MCF 10A (cell line): ENCODE data around the gene INF2. TPM values are rescaled to one million over a fixed set of nuclear protein-coding genes. Genes with fewer than 3 reads are reported as not detected.

Experiments
- BruUV-seq: library from RNA; stranded (reverse); fragments of 400-500 nt; replicated peaks from 2 replicates; lab custom pipeline; 2021; lab: Mats Ljungman, UMichigan
- CTCF ChIA-PET: fragments of 300-600 bp; sonication (Branson Sonifier 250); formaldehyde crosslinking; extraction: SDS; loops from one replicate; lab custom pipeline; 2021; ENCODE audit warnings: antibody characterized with exemption, inconsistent platforms; lab: Yijun Ruan, JAX
- POLR2A ChIA-PET: fragments of 300-600, 350-650 bp; sonication (Branson Sonifier 250); formaldehyde crosslinking; extraction: SDS; loops from one replicate; lab custom pipeline; 2020; ENCODE audit warnings: antibody characterized with exemption, inconsistent platforms; lab: Yijun Ruan, JAX
- DNase-seq: peaks from one replicate; pipeline ENCODE4 v3.0.0-alpha.2; 2018; ENCODE audit not compliant: unreplicated experiment
- H3K27ac Mint-ChIP-seq: one replicate; pipeline ENCODE4 v1.8.0; 2022; ENCODE audit warnings: mild to moderate bottlenecking, low read depth, mixed read lengths; ENCODE audit not compliant: unreplicated experiment
- H3K27me3 Mint-ChIP-seq: one replicate; pipeline ENCODE4 v1.8.0; 2022; ENCODE audit warnings: mixed read lengths; ENCODE audit not compliant: insufficient read depth, unreplicated experiment
- H3K36me3 Mint-ChIP-seq: one replicate; pipeline ENCODE4 v1.8.0; 2022; ENCODE audit warnings: mild to moderate bottlenecking, moderate library complexity, mixed read lengths; ENCODE audit not compliant: insufficient read depth, unreplicated experiment
- H3K4me1 Mint-ChIP-seq: one replicate; pipeline ENCODE4 v1.8.0; 2022; ENCODE audit warnings: mixed read lengths; ENCODE audit not compliant: insufficient read depth, unreplicated experiment
- H3K4me3 Mint-ChIP-seq: one replicate; pipeline ENCODE4 v1.8.0; 2022; ENCODE audit warnings: mild to moderate bottlenecking, moderate library complexity, mixed read lengths; ENCODE audit not compliant: unreplicated experiment
- H3K9me3 Mint-ChIP-seq: one replicate; pipeline ENCODE4 v1.8.0; 2022; ENCODE audit warnings: mixed read lengths; ENCODE audit not compliant: unreplicated experiment
- intact Hi-C: fragments of 100-400 bp; cut with micrococcal nuclease; formaldehyde crosslinking; loops from 2 replicates; pipeline ENCODE4 v1.14.1; 2022
- total RNA-seq: library from RNA; stranded (reverse); gene quantifications from 2 replicates; pipeline ENCODE4 v1.2.3, GENCODE V29; 2022
- TF ChIP-seq, protein P1 (sequence below): fragments of 200-600 bp; IDR thresholded peaks from one replicate; pipeline ENCODE4 v1.8.0; 2022; ENCODE audit warnings: antibody characterized with exemption, mild to moderate bottlenecking; ENCODE audit not compliant: unreplicated experiment

Gene INF2
- total RNA-seq, 1 experiment from 2014 or later: 102 TPM

DNA sequence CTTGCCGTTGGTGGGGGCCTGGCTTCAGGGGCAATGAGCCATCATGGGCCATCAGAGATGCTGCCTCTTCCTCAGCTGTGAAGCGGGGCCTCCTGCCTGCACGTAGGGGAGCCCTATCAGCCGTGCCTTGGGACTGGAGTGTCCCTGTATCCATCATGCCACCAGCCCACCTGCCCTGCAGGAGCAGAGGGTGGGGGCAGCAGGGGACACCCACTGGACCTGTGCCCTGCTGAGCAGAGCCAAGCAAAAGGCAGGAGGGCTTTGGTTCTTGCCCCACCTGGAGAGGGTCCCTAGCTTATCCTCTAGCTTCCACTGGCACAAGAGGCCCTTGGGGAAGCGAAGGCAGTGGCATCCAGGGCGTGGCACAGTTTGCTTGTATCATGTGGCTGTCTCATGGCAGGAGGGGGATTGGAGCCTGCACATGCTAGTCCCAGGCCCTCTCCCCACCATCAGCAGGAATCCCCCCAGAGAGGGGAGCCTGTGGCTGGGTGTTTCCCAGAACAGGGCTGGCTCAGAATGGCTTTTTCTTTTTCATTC lies 44.7 kb downstream of the INF2 start:
- POLR2A ChIA-PET: interaction anchor here (4.7 kb wide), 1 partner anchor 14 kb away, joined by 24 read pairs; no protein-coding TSS in a partner anchor
- H3K9me3 Mint-ChIP-seq: no peaks in the 10 kb centered on the region
- H3K4me1 Mint-ChIP-seq: peaks cover 21% of the 10 kb centered on the region
- intact Hi-C loops: no loop called here
- H3K4me3 Mint-ChIP-seq: no peak overlapping the region
- H3K36me3 Mint-ChIP-seq: peaks cover under 1% of the 10 kb centered on the region
- TF ChIP-seq, protein P1, sequence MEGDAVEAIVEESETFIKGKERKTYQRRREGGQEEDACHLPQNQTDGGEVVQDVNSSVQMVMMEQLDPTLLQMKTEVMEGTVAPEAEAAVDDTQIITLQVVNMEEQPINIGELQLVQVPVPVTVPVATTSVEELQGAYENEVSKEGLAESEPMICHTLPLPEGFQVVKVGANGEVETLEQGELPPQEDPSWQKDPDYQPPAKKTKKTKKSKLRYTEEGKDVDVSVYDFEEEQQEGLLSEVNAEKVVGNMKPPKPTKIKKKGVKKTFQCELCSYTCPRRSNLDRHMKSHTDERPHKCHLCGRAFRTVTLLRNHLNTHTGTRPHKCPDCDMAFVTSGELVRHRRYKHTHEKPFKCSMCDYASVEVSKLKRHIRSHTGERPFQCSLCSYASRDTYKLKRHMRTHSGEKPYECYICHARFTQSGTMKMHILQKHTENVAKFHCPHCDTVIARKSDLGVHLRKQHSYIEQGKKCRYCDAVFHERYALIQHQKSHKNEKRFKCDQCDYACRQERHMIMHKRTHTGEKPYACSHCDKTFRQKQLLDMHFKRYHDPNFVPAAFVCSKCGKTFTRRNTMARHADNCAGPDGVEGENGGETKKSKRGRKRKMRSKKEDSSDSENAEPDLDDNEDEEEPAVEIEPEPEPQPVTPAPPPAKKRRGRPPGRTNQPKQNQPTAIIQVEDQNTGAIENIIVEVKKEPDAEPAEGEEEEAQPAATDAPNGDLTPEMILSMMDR: no peak
- CTCF ChIA-PET: interaction anchor here (0.6 to 5.9 kb wide), 2 partner anchors 10 to 137 kb away, joined by 3 to 36 read pairs; partner anchors contain the start of gene ADSS1
- no peak overlapping the region for H3K27ac Mint-ChIP-seq
- BruUV-seq: no TSS peak
- DNase-seq: no peak
- no peaks in the 10 kb centered on the region for H3K27me3 Mint-ChIP-seq

DNA sequence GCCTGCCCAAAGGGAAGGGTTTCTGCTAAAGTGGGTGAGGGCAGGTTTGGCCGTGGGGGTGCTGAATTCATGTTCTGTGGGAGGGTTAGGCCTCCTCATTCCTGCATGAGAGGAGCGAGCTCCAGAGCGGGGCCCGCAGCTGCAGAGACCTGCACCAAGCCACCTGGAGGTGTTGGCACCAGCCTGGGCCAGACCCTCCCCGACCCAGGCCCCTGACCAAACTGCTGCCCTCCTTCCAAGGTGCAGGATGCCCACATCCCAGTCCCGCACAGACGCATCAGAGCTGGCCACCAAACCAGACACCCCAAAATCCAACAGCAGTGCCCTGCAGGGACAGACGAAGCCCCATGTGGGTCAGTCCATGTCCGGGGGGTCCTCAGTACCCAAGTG lies 45.2 kb downstream of the INF2 start:
- Mint-ChIP-seq H3K9me3 (no peaks in the 10 kb centered on the region), H3K27me3 (no peaks in the 10 kb centered on the region), H3K4me1 (peaks cover 21% of the 10 kb centered on the region), H3K27ac (no peak overlapping the region), H3K4me3 (no peak overlapping the region), H3K36me3 (no peaks in the 10 kb centered on the region)
- ChIA-PET POLR2A (interaction anchor here (0.7 to 4.7 kb wide), 2 partner anchors 10 to 13 kb away, joined by 3 to 24 read pairs; no protein-coding TSS in a partner anchor), CTCF (interaction anchor here (0.8 to 5.9 kb wide), 2 partner anchors 10 to 16 kb away, joined by 4 to 36 read pairs; partner anchors contain the start of gene ADSS1)
- no TSS peak for BruUV-seq
- no peak for DNase-seq
- intact Hi-C loops: no loop called here
- TF ChIP-seq, protein P1: no peak

DNA sequence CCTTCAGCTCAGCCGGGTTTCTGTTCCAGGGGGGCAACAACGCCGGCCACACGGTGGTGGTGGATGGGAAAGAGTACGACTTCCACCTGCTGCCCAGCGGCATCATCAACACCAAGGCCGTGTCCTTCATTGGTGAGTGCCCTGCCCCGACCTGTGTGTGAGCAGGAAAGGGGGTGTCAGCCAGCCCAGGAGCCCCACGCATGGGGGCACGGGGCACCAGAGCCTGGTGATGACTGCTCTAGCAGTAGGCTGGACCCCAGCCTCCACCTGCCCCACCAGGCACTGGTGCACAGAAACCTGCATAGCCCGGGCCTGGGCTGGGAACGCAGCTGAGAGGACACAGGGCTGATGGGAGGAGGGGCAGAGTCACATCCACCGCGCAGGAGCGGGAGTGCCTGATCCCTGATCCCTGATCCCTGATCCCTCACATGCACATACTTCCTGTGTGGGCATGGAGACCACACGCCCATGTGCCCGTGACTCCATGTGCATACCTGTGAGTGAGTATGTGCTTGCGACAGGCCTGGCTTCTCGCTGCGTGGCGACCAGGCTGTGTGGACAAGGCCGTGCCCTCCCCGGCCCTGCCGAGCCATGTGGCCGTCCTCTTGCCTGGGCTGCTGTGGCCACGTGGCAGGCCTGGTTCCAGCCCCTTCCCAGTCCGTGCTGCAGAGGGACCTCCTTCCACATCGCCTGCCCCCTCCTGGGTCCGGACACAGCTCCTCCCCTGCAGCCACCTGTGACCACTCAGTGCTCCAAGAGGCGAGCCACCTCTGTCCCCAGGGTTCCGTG lies 45.8 kb downstream of the INF2 start:
- peaks cover 21% of the 10 kb centered on the region for H3K4me1 Mint-ChIP-seq
- BruUV-seq: no TSS peak
- ChIA-PET CTCF (interaction anchor here (0.8 to 5.9 kb wide), 2 partner anchors 11 to 15 kb away, joined by 4 to 36 read pairs; partner anchors contain the start of gene ADSS1), POLR2A (interaction anchor here (0.7 to 4.7 kb wide), 5 partner anchors 10 to 18 kb away, joined by 3 to 24 read pairs (median 15); partner anchors contain the start of gene SIVA1)
- H3K4me3 Mint-ChIP-seq: no peak overlapping the region
- H3K27ac Mint-ChIP-seq: peak overlapping the region; percentile 79
- H3K27me3 Mint-ChIP-seq: no peaks in the 10 kb centered on the region
- TF ChIP-seq, protein P1: no peak
- DNase-seq: no peak
- no peaks in the 10 kb centered on the region for H3K36me3 Mint-ChIP-seq
- no peaks in the 10 kb centered on the region for H3K9me3 Mint-ChIP-seq
- intact Hi-C loops: no loop called here
